NCI-H187 treated with DMSO at 0.1 percent for 48 hours (cell line): Measurements from ENCODE around the gene GNAT3.

Source experiments
- DNase-seq: peaks from one replicate; lab custom pipeline; 2025; lab: John Stamatoyannopoulos, UW

The GNAT3 gene

GRCh38 chr7:80463272-80463920, 48.5 kb downstream of the GNAT3 start:
- no peak for DNase-seq

GRCh38 chr7:80460857-80461256, 51.0 kb downstream of the GNAT3 start:
- DNase-seq = no peak

- DNase-seq = no peak
Observed at GRCh38 chr7:80459776-80460510, 51.9 kb downstream of the GNAT3 start.

- DNase-seq = no peak
Observed at GRCh38 chr7:80458822-80459725, 52.8 kb downstream of the GNAT3 start.

- no peak for DNase-seq
Observed at GRCh38 chr7:80453699-80454340, 58.0 kb downstream of the GNAT3 start.

GRCh38 chr7:80450621-80451308, 61.1 kb downstream of the GNAT3 start:
- no peak for DNase-seq

- DNase-seq = no peak
Observed at GRCh38 chr7:80449836-80450235, 62.0 kb downstream of the GNAT3 start.

- no peak for DNase-seq
Observed at GRCh38 chr7:80445351-80445750, 66.5 kb downstream of the GNAT3 start.

GRCh38 chr7:80444811-80445210, 67.1 kb downstream of the GNAT3 start:
- DNase-seq = no peak

GRCh38 chr7:80443325-80443724, 68.5 kb downstream of the GNAT3 start:
- DNase-seq = no peak

GRCh38 chr7:80440883-80441282, 71.0 kb downstream of the GNAT3 start:
- DNase-seq = no peak

- no peak for DNase-seq
Observed at GRCh38 chr7:80439894-80440821, 71.7 kb downstream of the GNAT3 start.

GRCh38 chr7:80435521-80435920, 76.3 kb downstream of the GNAT3 start:
- DNase-seq = no peak

- no peak for DNase-seq
Observed at GRCh38 chr7:80434047-80434446, 77.8 kb downstream of the GNAT3 start.

- no peak for DNase-seq
Observed at GRCh38 chr7:80432166-80432565, 79.7 kb downstream of the GNAT3 start.

GRCh38 chr7:80429181-80429580, 82.7 kb downstream of the GNAT3 start:
- DNase-seq = no peak

GRCh38 chr7:80428161-80429054, 83.5 kb downstream of the GNAT3 start:
- no peak for DNase-seq

GRCh38 chr7:80427218-80427617, 84.6 kb downstream of the GNAT3 start:
- DNase-seq = no peak

- no peak for DNase-seq
Observed at GRCh38 chr7:80420876-80421275, 91.0 kb downstream of the GNAT3 start.
